ENCODE measurements around the gene TMEM255A. TPM values are rescaled to one million over a fixed set of nuclear protein-coding genes. Genes with fewer than 3 reads are reported as not detected.

The TMEM255A gene
- polyA plus RNA-seq, 1 donor (not counting 4 experiments of a cell fraction or from before 2014, with no cell fraction given) = 0.03 TPM

GRCh38 chrX:120290107-120290506 is 21.2 kb downstream of the TMEM255A start:
- no peak for TF ChIP-seq EZH2 (IDR thresholded peaks at IDR 0.05; ENCODE audit: low read length)
- TF ChIP-seq, protein P1, sequence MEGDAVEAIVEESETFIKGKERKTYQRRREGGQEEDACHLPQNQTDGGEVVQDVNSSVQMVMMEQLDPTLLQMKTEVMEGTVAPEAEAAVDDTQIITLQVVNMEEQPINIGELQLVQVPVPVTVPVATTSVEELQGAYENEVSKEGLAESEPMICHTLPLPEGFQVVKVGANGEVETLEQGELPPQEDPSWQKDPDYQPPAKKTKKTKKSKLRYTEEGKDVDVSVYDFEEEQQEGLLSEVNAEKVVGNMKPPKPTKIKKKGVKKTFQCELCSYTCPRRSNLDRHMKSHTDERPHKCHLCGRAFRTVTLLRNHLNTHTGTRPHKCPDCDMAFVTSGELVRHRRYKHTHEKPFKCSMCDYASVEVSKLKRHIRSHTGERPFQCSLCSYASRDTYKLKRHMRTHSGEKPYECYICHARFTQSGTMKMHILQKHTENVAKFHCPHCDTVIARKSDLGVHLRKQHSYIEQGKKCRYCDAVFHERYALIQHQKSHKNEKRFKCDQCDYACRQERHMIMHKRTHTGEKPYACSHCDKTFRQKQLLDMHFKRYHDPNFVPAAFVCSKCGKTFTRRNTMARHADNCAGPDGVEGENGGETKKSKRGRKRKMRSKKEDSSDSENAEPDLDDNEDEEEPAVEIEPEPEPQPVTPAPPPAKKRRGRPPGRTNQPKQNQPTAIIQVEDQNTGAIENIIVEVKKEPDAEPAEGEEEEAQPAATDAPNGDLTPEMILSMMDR (optimal IDR thresholded peaks at IDR 0.05 in 1 of 3, IDR thresholded peaks at IDR 0.05 in 1 of 3, conservative IDR thresholded peaks at IDR 0.05 in 1 of 3; ENCODE audit: extremely low read depth in 1 of 3, insufficient read depth in 2 of 3, low read length in 3 of 3) = no peak
- no peaks in the 10 kb centered on the region for H3K79me2 ChIP-seq (ENCODE audit: control insufficient read depth, insufficient read depth, low read length)
- no peak overlapping the region for H2AFZ ChIP-seq (ENCODE audit: control insufficient read depth, low read length)
- no peaks in the 10 kb centered on the region for H3K9me3 ChIP-seq (ENCODE audit: control insufficient read depth, low read depth, low read length)
- H3K4me1 ChIP-seq (ENCODE audit: control insufficient read depth, extremely low read depth, insufficient read depth, low read length) = no peaks in the 10 kb centered on the region
- no peaks in the 10 kb centered on the region for H3K27me3 ChIP-seq (ENCODE audit: control insufficient read depth, extremely low read depth, insufficient read depth, low read length)
- dilution Hi-C loops (cut with MboI; ENCODE audit: extremely low pct_ligation_motif_present, low sequenced_read_pairs) = no loop called here
- no peaks in the 10 kb centered on the region for H4K20me1 ChIP-seq (ENCODE audit: control insufficient read depth, extremely low read depth, insufficient read depth, low read length)
- H3K9ac ChIP-seq (ENCODE audit: control insufficient read depth, extremely low read depth, insufficient read depth, low read length) = no peak overlapping the region
- DNase-seq (ENCODE audit: low read depth, low spot score) = no peak
- no peak overlapping the region for H3K27ac ChIP-seq (ENCODE audit: control insufficient read depth, insufficient read depth, low read length)
- H3K4me2 ChIP-seq (ENCODE audit: control insufficient read depth, extremely low read depth, insufficient read depth, low read depth, low read length) = no peak overlapping the region
- no peaks in the 10 kb centered on the region for H3K9me1 ChIP-seq (ENCODE audit: control insufficient read depth, extremely low read depth, insufficient read depth, low read length)
- no peak overlapping the region for H3K4me3 ChIP-seq (ENCODE audit: control insufficient read depth in 2 of 3, extremely low read depth in 1 of 3, insufficient read depth in 2 of 3, low read depth in 1 of 3, low read length in 3 of 3)
- FAIRE-seq = no peak
- H3K36me3 ChIP-seq (ENCODE audit: control insufficient read depth in 2 of 2, extremely low read depth in 1 of 2, insufficient read depth in 2 of 2, low read length in 2 of 2) = no peaks in the 10 kb centered on the region

DNA sequence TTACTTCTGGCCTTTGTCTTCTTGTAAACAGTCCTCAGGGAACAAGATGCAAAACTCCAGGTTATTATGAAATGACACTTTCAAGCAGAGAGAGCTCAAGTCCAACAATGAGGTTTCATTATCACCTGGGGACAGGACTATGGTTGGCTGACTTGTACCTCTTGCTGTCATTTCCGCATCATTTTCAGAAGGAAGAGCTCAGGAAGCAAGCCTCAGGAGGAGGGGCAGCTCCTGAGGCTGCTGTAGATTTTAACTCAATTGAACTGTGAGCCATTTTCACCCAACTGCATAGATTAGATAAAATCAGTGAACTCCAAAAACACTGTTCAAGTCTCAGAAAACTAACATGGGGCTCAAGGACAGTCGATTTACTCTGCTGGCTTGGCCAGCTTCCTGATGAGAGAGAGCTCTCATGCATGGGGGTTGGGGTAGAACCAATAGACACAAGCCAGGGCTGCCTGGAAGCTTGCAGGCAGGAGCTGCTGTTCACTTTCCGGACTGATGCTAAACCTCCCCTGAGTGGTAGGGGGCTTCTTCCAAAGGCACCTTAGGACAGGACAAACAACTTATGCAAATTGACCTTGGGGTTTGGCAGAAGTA is 23.6 kb downstream of the TMEM255A start:
- FAIRE-seq = no peak
- dilution Hi-C loops (cut with MboI; ENCODE audit: extremely low pct_ligation_motif_present, low sequenced_read_pairs) = no loop called here
- Histone ChIP-seq H3K9me1 (ENCODE audit: control insufficient read depth, extremely low read depth, insufficient read depth, low read length) (no peaks in the 10 kb centered on the region), H3K9me3 (ENCODE audit: control insufficient read depth, low read depth, low read length) (no peaks in the 10 kb centered on the region), H3K79me2 (ENCODE audit: control insufficient read depth, insufficient read depth, low read length) (no peaks in the 10 kb centered on the region), H3K4me1 (ENCODE audit: control insufficient read depth, extremely low read depth, insufficient read depth, low read length) (no peaks in the 10 kb centered on the region), H2AFZ (ENCODE audit: control insufficient read depth, low read length) (no peak overlapping the region), H3K4me2 (ENCODE audit: control insufficient read depth, extremely low read depth, insufficient read depth, low read depth, low read length) (no peak overlapping the region), H4K20me1 (ENCODE audit: control insufficient read depth, extremely low read depth, insufficient read depth, low read length) (no peaks in the 10 kb centered on the region), H3K27ac (ENCODE audit: control insufficient read depth, insufficient read depth, low read length) (no peak overlapping the region), H3K4me3 (ENCODE audit: control insufficient read depth in 2 of 3, extremely low read depth in 1 of 3, insufficient read depth in 2 of 3, low read depth in 1 of 3, low read length in 3 of 3) (no peak overlapping the region), H3K27me3 (ENCODE audit: control insufficient read depth, extremely low read depth, insufficient read depth, low read length) (no peaks in the 10 kb centered on the region), H3K9ac (ENCODE audit: control insufficient read depth, extremely low read depth, insufficient read depth, low read length) (no peak overlapping the region), H3K36me3 (ENCODE audit: control insufficient read depth in 2 of 2, extremely low read depth in 1 of 2, insufficient read depth in 2 of 2, low read length in 2 of 2) (no peaks in the 10 kb centered on the region)
- DNase-seq (ENCODE audit: low read depth, low spot score) = no peak
- TF ChIP-seq, protein P1 (optimal IDR thresholded peaks at IDR 0.05 in 1 of 3, IDR thresholded peaks at IDR 0.05 in 1 of 3, conservative IDR thresholded peaks at IDR 0.05 in 1 of 3; ENCODE audit: extremely low read depth in 1 of 3, insufficient read depth in 2 of 3, low read length in 3 of 3) = no peak
- TF ChIP-seq EZH2 (IDR thresholded peaks at IDR 0.05; ENCODE audit: low read length) = no peak

All from keratinocyte (primary cell).